GM21737 (cell line): ENCODE measurements around the gene FKBP1B.
"Not testable (repeated sequence)": the region's sequence is repeated elsewhere in the genome, so short reads cannot be mapped to it uniquely, and the experiment has no call there.

Experiments used
- ATAC-seq: cut with Tn5 transposase; IDR thresholded peaks from one replicate; pipeline ENCODE4 v1.9.1; 2021; ENCODE audit warnings: mild to moderate bottlenecking, moderate library complexity; ENCODE audit not compliant: unreplicated experiment

FKBP1B gene

GRCh38 chr2:24100732-24101131 lies 51.2 kb downstream of the FKBP1B start:
- ATAC-seq, result not testable (repeated sequence)

DNA sequence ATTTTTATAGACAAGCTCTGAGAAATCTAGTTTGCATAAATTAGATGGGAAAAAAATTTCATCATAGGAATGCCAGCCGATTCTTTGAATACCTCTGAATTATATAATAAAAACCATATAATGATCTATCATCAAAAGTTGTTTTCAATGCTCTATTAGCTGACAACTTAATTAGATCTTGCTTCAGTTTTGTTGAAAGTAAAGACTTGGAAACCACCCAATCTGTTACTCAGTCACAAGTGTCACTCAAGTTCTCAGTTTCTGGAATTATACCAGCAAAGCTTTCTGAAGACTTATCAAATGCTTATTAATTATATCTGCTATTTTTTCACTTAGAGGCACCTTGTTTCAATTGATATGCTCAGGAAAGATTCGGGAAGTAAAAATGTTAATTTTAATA lies 52.5 kb downstream of the FKBP1B start:
- ATAC-seq, result no peak

DNA sequence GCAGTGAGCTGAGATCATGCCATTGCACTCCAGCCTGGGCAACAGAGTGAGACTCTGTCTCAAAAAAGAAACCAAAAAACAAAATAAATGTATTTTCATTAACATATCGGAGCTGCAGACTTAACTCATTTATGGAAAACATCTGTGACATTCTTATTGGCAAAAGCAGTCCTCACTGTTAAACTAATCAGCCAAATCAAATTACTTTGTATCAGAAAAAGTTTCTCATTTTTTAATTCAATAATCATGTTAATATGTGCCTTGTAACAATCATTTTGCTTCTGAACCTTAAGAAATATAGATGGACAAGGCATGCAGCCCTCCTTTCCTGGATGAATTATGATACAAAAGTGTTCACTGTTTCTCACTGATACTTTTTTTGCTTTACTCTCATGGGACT lies 53.1 kb downstream of the FKBP1B start:
- no peak for ATAC-seq

- no peak for ATAC-seq
Observed at GRCh38 chr2:24104110-24104650, 54.6 kb downstream of the FKBP1B start.

DNA sequence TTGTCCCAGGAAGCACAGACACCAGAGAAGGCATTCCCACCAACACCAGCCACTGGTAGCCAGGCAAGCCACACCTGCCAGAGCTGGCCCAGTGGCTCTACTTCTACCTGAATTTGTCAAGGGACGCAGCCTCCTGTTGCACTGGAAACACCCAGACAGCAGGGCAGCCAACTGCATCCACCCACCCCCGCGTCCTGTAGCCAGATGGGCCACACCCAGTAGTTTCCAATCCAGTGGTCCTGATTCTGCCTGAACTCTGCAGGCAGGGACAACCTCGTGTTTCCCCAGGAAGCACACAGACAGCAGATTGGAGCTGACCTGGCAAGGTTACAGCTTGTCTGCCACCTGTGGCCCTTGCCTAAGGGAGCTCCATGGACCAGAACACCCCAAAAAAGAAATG lies 55.4 kb downstream of the FKBP1B start:
- ATAC-seq, result no peak

DNA sequence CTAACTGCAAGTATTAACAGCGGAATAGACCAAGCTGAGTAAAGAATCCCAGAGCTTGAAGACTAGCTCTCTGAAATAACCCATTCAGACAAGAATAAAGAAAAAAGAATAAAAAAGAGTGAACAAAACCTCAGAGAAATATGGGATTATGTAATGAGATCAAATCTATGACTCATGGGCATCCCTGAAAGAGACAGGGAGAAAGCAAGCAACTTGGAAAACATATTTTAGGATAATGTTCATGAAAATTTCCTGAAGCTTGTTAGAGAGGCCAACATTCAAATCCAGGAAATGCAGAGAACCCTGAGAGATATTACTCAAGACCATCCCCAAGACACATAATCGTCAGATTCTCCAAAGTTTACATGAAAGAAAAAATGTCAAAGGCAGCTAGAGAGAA lies 56.3 kb downstream of the FKBP1B start:
- no peak for ATAC-seq

- no peak for ATAC-seq
Observed at GRCh38 chr2:24106786-24107185, 57.2 kb downstream of the FKBP1B start.

GRCh38 chr2:24107336-24107735 lies 57.8 kb downstream of the FKBP1B start:
- ATAC-seq, result no peak

DNA sequence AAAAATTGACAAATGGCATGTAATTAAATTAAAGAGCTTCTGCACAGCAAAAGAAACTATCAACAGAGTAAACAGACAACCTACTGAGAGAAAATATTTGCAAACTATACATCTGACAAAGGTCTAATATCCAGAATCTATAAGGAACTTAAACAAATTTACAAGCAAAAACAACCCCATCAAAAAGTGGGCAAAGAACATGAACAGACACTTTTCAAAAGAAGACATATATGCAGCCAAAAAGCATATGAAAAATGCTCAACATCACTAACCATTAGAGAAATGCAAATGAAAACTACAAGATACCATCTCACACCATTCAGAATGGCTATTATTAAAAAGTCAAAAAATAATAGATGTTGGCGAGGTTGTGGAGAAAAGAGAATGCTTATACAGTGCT lies 59.9 kb downstream of the FKBP1B start:
- ATAC-seq, result not testable (repeated sequence)

- no peak for ATAC-seq
Observed at GRCh38 chr2:24110660-24111303, 61.2 kb downstream of the FKBP1B start.

GRCh38 chr2:24111407-24111901 lies 61.9 kb downstream of the FKBP1B start:
- ATAC-seq, result no peak
